Keratinocyte (primary cell): Measurements from ENCODE around the gene SH3RF1. TPM values are rescaled to one million over a fixed set of nuclear protein-coding genes. Genes with fewer than 3 reads are reported as not detected.

ENCODE experiments used
- DNase-seq: peaks from one replicate; pipeline ENCODE4 v3.0.0-alpha.2; 2011; ENCODE audit warnings: low read depth, missing footprints, low spot score
- FAIRE-seq: peaks from 2 replicates; lab custom pipeline; 2011; peaks lifted over from hg19 to GRCh38; lab: Jason Lieb, UNC
- H2AFZ ChIP-seq: 2 replicates; pipeline ENCODE4 v1.6.0; 2012; ENCODE audit warnings: low read length, control low read depth, inconsistent platforms; ENCODE audit not compliant: control insufficient read depth
- H3K27ac ChIP-seq: 2 replicates; pipeline ENCODE4 v1.5.1; 2011; ENCODE audit warnings: low read length; ENCODE audit not compliant: control insufficient read depth, insufficient read depth
- H3K27me3 ChIP-seq: 3 replicates; pipeline ENCODE4 v1.6.0; 2011; ENCODE audit warnings: low read length; ENCODE audit not compliant: control insufficient read depth, insufficient read depth; ENCODE audit errors: extremely low read depth
- H3K36me3 ChIP-seq, 2 experiments: 2 replicates in 1 of 2; 3 replicates in 1 of 2; pipeline ENCODE4 v1.5.1; 2011; ENCODE audit warnings: low read length in 2 of 2, mild to moderate bottlenecking in 1 of 2; ENCODE audit not compliant: control insufficient read depth in 2 of 2, insufficient read depth in 2 of 2; ENCODE audit errors: extremely low read depth in 1 of 2
- H3K4me1 ChIP-seq: 3 replicates; pipeline ENCODE4 v1.5.1; 2011; ENCODE audit warnings: low read length; ENCODE audit not compliant: control insufficient read depth, insufficient read depth; ENCODE audit errors: extremely low read depth
- H3K4me2 ChIP-seq: 3 replicates; pipeline ENCODE4 v1.6.0; 2011; ENCODE audit warnings: low read depth, low read length; ENCODE audit not compliant: control insufficient read depth, insufficient read depth; ENCODE audit errors: extremely low read depth
- H3K4me3 ChIP-seq, 3 experiments: fragments of 200-600 bp in 1 of 3; sonication (generic) in 1 of 3; 2 replicates in 2 of 3; 3 replicates in 1 of 3; pipeline ENCODE4 v1.5.1; 2011 to 2016; ENCODE audit warnings: low read length in 3 of 3, mild to moderate bottlenecking in 3 of 3, control low read depth in 2 of 3, inconsistent platforms in 1 of 3, low read depth in 1 of 3, mixed read lengths in 1 of 3, mixed run types in 1 of 3, moderate library complexity in 1 of 3; ENCODE audit not compliant: control insufficient read depth in 2 of 3, insufficient read depth in 2 of 3; ENCODE audit errors: extremely low read depth in 1 of 3
- H3K79me2 ChIP-seq: 2 replicates; pipeline ENCODE4 v1.6.0; 2012; ENCODE audit warnings: low read length; ENCODE audit not compliant: control insufficient read depth, insufficient read depth
- H3K9ac ChIP-seq: 3 replicates; pipeline ENCODE4 v1.6.0; 2011; ENCODE audit warnings: low read length; ENCODE audit not compliant: control insufficient read depth, insufficient read depth; ENCODE audit errors: extremely low read depth
- H3K9me1 ChIP-seq: 3 replicates; pipeline ENCODE4 v1.6.0; 2011; ENCODE audit warnings: low read length; ENCODE audit not compliant: control insufficient read depth, insufficient read depth; ENCODE audit errors: extremely low read depth
- H3K9me3 ChIP-seq: 2 replicates; pipeline ENCODE4 v1.5.1; 2012; ENCODE audit warnings: low read depth, low read length; ENCODE audit not compliant: control insufficient read depth
- H4K20me1 ChIP-seq: 3 replicates; pipeline ENCODE4 v1.6.0; 2011; ENCODE audit warnings: low read length; ENCODE audit not compliant: control insufficient read depth, insufficient read depth; ENCODE audit errors: extremely low read depth
- CTCF ChIP-seq, 3 experiments: IDR thresholded peaks in 1 of 3; conservative IDR thresholded peaks in 1 of 3; optimal IDR thresholded peaks in 1 of 3; 2 replicates in 2 of 3; 3 replicates in 1 of 3; pipeline versions ENCODE3 to v1.5.1; 2011; ENCODE audit warnings: low read length in 3 of 3, mild to moderate bottlenecking in 3 of 3, moderate library complexity in 2 of 3, control low read depth in 1 of 3, inconsistent platforms in 1 of 3; ENCODE audit not compliant: insufficient read depth in 2 of 3; ENCODE audit errors: extremely low read depth in 1 of 3
- EZH2 ChIP-seq: IDR thresholded peaks from one replicate; pipeline ENCODE4 v1.6.1; 2012; ENCODE audit warnings: inconsistent platforms, mild to moderate bottlenecking, low read length, moderate library complexity
- dilution Hi-C: fragments of 300-500 bp; cut with MboI; formaldehyde crosslinking; loops from one replicate; pipeline ENCODE4 v1.7.0; 2020; ENCODE audit warnings: low sequenced_read_pairs; ENCODE audit not compliant: extremely low pct_ligation_motif_present
- polyA plus RNA-seq, 5 experiments: library from polyadenylated mRNA; depleted of rRNA in 3 of 5; stranded (reverse) in 3 of 5; stranded (forward) in 1 of 5; unstranded in 1 of 5; fragments of >200 nt; gene quantifications; 1 replicate in 1 of 5; 2 replicates in 3 of 5; 3 replicates in 1 of 5; pipeline versions ENCODE4 v1.2.1 to v1.2.3, GENCODE V29; 2011 to 2012; ENCODE audit warnings: missing spikeins in 2 of 5, low read depth in 1 of 5, low replicate concordance in 1 of 5

SH3RF1 gene
- polyA plus RNA-seq, 1 donor (not counting 4 experiments of a cell fraction or from before 2014, with no cell fraction given) = 9.5 TPM

GRCh38 chr4:169208090-169208455, 62.7 kb downstream of the SH3RF1 start:
- Histone ChIP-seq H3K4me3 (no peak overlapping the region), H2AFZ (no peak overlapping the region), H4K20me1 (no peaks in the 10 kb centered on the region), H3K79me2 (peaks cover 49% of the 10 kb centered on the region), H3K4me1 (peaks cover 17% of the 10 kb centered on the region), H3K27me3 (no peaks in the 10 kb centered on the region), H3K36me3 (no peaks in the 10 kb centered on the region), H3K9me3 (no peaks in the 10 kb centered on the region), H3K9ac (no peak overlapping the region), H3K4me2 (no peak overlapping the region), H3K9me1 (peaks cover 3% of the 10 kb centered on the region), H3K27ac (no peak overlapping the region)
- TF ChIP-seq EZH2 (no peak), CTCF (optimal IDR thresholded peaks at IDR 0.05 in 1 of 3, IDR thresholded peaks at IDR 0.05 in 1 of 3, conservative IDR thresholded peaks at IDR 0.05 in 1 of 3; ENCODE audit: extremely low read depth in 1 of 3, insufficient read depth in 2 of 3, low read length in 3 of 3) (no peak)
- dilution Hi-C loops = no loop called here
- FAIRE-seq = no peak
- DNase-seq = no peak

GRCh38 chr4:169207436-169208089, 63.2 kb downstream of the SH3RF1 start:
- H3K27me3 ChIP-seq = no peaks in the 10 kb centered on the region
- H3K4me2 ChIP-seq = no peak overlapping the region
- H4K20me1 ChIP-seq = no peaks in the 10 kb centered on the region
- peaks cover 50% of the 10 kb centered on the region for H3K79me2 ChIP-seq
- H3K4me1 ChIP-seq = peaks cover 17% of the 10 kb centered on the region
- no peaks in the 10 kb centered on the region for H3K36me3 ChIP-seq
- dilution Hi-C loops = no loop called here
- no peak overlapping the region for H3K27ac ChIP-seq
- H3K9ac ChIP-seq = no peak overlapping the region
- peaks cover 3% of the 10 kb centered on the region for H3K9me1 ChIP-seq
- no peak for DNase-seq
- no peak overlapping the region for H2AFZ ChIP-seq
- H3K9me3 ChIP-seq = no peaks in the 10 kb centered on the region
- no peak overlapping the region for H3K4me3 ChIP-seq
- TF ChIP-seq EZH2 (no peak), CTCF (optimal IDR thresholded peaks at IDR 0.05 in 1 of 3, IDR thresholded peaks at IDR 0.05 in 1 of 3, conservative IDR thresholded peaks at IDR 0.05 in 1 of 3; ENCODE audit: extremely low read depth in 1 of 3, insufficient read depth in 2 of 3, low read length in 3 of 3) (no peak)
- peak; percentile 55 for FAIRE-seq
